ENCODE data around the gene FMN2.

The FMN2 gene

DNA sequence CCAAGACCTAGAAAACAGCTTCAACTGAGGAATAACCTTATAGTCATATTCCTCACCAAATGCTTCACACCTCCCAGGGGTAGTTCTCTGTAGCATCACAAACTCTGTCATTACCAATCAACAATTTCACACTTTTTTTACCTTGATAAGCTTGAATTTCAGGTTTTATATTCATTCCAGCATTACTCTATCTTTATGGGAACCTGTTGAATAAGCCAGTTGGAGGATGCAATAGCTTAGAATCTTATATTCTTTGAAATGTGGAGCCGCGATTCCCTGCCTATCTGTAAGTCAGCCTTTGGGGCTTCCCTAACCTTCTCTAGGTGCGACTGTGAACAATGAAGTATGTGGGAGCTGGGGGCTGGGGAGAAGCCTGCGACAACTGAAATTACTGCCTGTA, 374.8 kb downstream of the FMN2 start:
- no peak for DNase-seq (ENCODE audit: low read depth in 1 of 2, low spot score in 1 of 2)
- TF ChIP-seq REST (IDR thresholded peaks at IDR 0.05; ENCODE audit: insufficient replicate concordance, low read depth), result no peak
- no peak for TF ChIP-seq GABPA (IDR thresholded peaks at IDR 0.05; ENCODE audit: low read depth)
- TF ChIP-seq POLR2AphosphoS5 (IDR thresholded peaks at IDR 0.05; ENCODE audit: low read depth), result no peak
- TF ChIP-seq SPI1 (IDR thresholded peaks at IDR 0.05; ENCODE audit: borderline replicate concordance, low read depth), result no peak
- TF ChIP-seq CTCF (IDR thresholded peaks at IDR 0.05; ENCODE audit: insufficient read depth, low read length), result no peak
- no peak overlapping the region for H3K27ac ChIP-seq (replicated peaks)
- peaks cover 4% of the 10 kb centered on the region for H3K27me3 ChIP-seq (ENCODE audit: insufficient read depth, poor library complexity, severe bottlenecking)
- no peak overlapping the region for H3K4me3 ChIP-seq (replicated peaks; ENCODE audit: insufficient read depth, low read length)

DNA sequence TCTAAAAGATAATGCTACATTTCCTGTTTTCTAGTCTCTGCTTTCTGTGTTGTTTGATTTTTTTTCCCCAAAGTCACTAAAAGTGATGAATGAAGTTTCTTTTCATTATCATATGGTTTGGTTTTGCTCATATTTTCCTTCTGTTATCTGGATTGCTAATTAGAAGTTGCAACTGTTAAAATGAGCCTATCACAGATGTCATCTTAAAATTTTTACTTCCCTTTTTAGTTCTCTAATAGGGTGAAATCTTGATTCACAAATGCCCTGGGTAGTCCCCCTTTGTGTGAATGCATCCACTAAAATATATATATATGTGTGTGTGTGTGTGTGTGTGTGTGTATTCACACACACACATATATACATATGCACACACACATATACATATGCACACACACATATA, 376.2 kb downstream of the FMN2 start:
- Histone ChIP-seq H3K27me3 (ENCODE audit: insufficient read depth, poor library complexity, severe bottlenecking) (peaks cover 4% of the 10 kb centered on the region), H3K4me3 (replicated peaks; ENCODE audit: insufficient read depth, low read length) (no peak overlapping the region), H3K27ac (replicated peaks) (no peak overlapping the region)
- DNase-seq (ENCODE audit: low read depth in 1 of 2, low spot score in 1 of 2), result no peak
- TF ChIP-seq SPI1 (IDR thresholded peaks at IDR 0.05; ENCODE audit: borderline replicate concordance, low read depth), result no peak

DNA sequence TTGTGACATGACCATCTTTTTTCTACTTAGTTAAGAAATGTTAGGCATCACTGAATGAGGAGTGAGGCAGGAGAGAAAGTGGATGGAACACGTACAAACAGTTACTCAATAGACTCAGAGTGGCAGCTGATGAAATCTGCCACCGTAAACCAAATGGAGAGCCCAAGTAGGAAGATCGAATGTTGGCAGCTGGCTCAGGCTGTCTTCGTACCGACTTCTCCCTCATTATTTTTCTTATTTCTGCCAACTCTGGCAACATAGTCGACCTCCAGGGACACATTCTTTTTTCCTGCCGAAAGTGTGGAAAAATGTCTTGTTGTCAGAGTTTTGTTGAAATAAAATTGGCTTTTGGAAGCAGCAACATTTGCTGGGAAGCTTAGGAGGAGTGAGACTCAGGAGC, 377.0 kb downstream of the FMN2 start:
- Histone ChIP-seq H3K4me3 (replicated peaks; ENCODE audit: insufficient read depth, low read length) (no peak overlapping the region), H3K27ac (replicated peaks) (no peak overlapping the region), H3K27me3 (ENCODE audit: insufficient read depth, poor library complexity, severe bottlenecking) (peaks cover 4% of the 10 kb centered on the region)
- TF ChIP-seq REST (IDR thresholded peaks at IDR 0.05; ENCODE audit: insufficient replicate concordance, low read depth), result no peak
- no peak for TF ChIP-seq CTCF (IDR thresholded peaks at IDR 0.05; ENCODE audit: insufficient read depth, low read length)
- no peak for TF ChIP-seq GABPA (IDR thresholded peaks at IDR 0.05; ENCODE audit: low read depth)
- TF ChIP-seq POLR2AphosphoS5 (IDR thresholded peaks at IDR 0.05; ENCODE audit: low read depth), result no peak
- no peak for TF ChIP-seq SPI1 (IDR thresholded peaks at IDR 0.05; ENCODE audit: borderline replicate concordance, low read depth)
- DNase-seq (ENCODE audit: low read depth in 1 of 2, low spot score in 1 of 2), result no peak

DNA sequence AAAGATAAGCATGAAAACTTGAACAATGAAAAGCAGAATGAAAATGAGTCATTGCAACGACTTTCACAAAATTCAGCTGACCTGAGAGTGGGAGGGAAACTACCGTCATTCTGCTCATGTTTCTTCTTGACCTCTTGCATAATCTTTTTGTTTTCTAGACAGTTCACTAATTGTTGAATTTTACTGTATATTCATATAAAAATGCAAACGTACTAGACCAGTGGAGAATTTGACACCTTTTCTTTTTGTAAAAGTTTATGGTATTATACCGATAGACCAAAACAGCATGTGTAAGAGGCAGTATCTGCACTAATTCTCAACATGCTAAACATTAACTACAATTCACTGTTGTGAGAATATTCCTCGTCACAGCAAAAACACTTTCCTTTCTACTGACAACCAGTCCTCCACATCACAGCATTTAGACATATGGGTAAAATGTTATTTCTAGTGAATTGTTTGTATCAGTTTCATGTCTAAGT, 382.5 kb downstream of the FMN2 start:
- H3K4me3 ChIP-seq (replicated peaks; ENCODE audit: insufficient read depth, low read length), result no peak overlapping the region

More for the DNA sequence above, 382.5 kb downstream of the FMN2 start:
- Histone ChIP-seq H3K27ac (replicated peaks) (no peak overlapping the region), H3K27me3 (ENCODE audit: insufficient read depth, poor library complexity, severe bottlenecking) (peaks cover 2% of the 10 kb centered on the region)
- TF ChIP-seq GABPA (IDR thresholded peaks at IDR 0.05; ENCODE audit: low read depth) (no peak), POLR2AphosphoS5 (IDR thresholded peaks at IDR 0.05; ENCODE audit: low read depth) (no peak), SPI1 (IDR thresholded peaks at IDR 0.05; ENCODE audit: borderline replicate concordance, low read depth) (no peak), CTCF (IDR thresholded peaks at IDR 0.05; ENCODE audit: insufficient read depth, low read length) (no peak), REST (IDR thresholded peaks at IDR 0.05; ENCODE audit: insufficient replicate concordance, low read depth) (no peak)
- DNase-seq (ENCODE audit: low read depth in 1 of 2, low spot score in 1 of 2), result no peak
